Activated B cell treated with CpG ODN at 0.5 μM for 24 hours (primary cell): ENCODE data around the gene ZC3H13. TPM values are rescaled to one million over a fixed set of nuclear protein-coding genes. Genes with fewer than 3 reads are reported as not detected.

Source experiments
- ATAC-seq: fragments of 200-7000 bp; cut with Tn5 transposase; one replicate; pipeline ENCODE4 v1.10.0; 2021; ENCODE audit warnings: low read depth, mild to moderate bottlenecking, moderate library complexity
- CTCF ChIA-PET: fragments of 350-600 bp; sonication (Branson Sonifier 250); formaldehyde crosslinking; loops from one replicate; lab custom pipeline; 2021; ENCODE audit warnings: antibody characterized with exemption; lab: Charles Lee
- POLR2A ChIA-PET: fragments of 350-600 bp; sonication (Branson Sonifier 250); formaldehyde crosslinking; loops from one replicate; lab custom pipeline; 2021; ENCODE audit warnings: antibody characterized with exemption; lab: Charles Lee
- DNase-seq: peaks from one replicate; pipeline ENCODE4 v3.0.0; 2022
- H3K27ac Mint-ChIP-seq: one replicate; pipeline ENCODE4 v1.8.0; 2020; ENCODE audit warnings: mixed read lengths
- H3K27me3 Mint-ChIP-seq: one replicate; pipeline ENCODE4 v1.8.0; 2021; ENCODE audit warnings: mixed read lengths
- H3K36me3 Mint-ChIP-seq: one replicate; pipeline ENCODE4 v1.8.0; 2021; ENCODE audit warnings: low read depth, mixed read lengths
- H3K4me1 Mint-ChIP-seq: one replicate; pipeline ENCODE4 v1.8.0; 2021; ENCODE audit warnings: mixed read lengths
- H3K4me3 Mint-ChIP-seq: one replicate; pipeline ENCODE4 v1.8.0; 2020; ENCODE audit warnings: mild to moderate bottlenecking, mixed read lengths
- H3K9me3 Mint-ChIP-seq: one replicate; pipeline ENCODE4 v1.8.0; 2020; ENCODE audit warnings: mixed read lengths
- intact Hi-C: fragments of 100-400 bp; cut with micrococcal nuclease; formaldehyde crosslinking; loops from one replicate; pipeline ENCODE4 v1.15.1; 2024
- total RNA-seq: library from RNA; stranded (reverse); gene quantifications from 2 replicates; pipeline ENCODE4 v1.2.3, GENCODE V29; 2022
- TF ChIP-seq, protein P1 (sequence below): fragments of 200-600 bp; IDR thresholded peaks from one replicate; pipeline ENCODE4 v1.8.0; 2022; ENCODE audit warnings: antibody characterized with exemption, mild to moderate bottlenecking

Gene ZC3H13
- total RNA-seq, 1 donor from 2014 or later, result 48.7 TPM

DNA sequence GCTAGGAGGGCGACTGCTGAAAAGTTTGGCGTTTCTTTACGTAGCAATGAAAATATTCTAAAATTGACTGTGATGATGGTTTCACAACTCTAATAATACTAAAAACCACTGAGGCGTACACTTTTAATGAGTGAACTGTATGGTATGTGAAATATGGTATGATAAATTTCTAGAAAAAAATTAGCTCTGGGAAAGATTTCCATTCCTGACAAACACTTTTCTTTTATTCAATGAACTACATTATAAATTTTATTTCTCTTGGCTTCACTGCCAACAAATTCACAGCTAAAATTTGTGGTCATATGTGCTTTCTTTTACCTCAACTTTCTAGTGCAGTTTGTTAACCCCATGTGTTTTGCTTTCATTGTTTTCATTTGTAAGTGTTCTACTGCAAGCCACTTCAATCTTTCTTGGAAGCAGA, 11.1 kb downstream of the ZC3H13 start:
- peaks cover 56% of the 10 kb centered on the region for H3K36me3 Mint-ChIP-seq
- intact Hi-C loops, result no loop called here

DNA sequence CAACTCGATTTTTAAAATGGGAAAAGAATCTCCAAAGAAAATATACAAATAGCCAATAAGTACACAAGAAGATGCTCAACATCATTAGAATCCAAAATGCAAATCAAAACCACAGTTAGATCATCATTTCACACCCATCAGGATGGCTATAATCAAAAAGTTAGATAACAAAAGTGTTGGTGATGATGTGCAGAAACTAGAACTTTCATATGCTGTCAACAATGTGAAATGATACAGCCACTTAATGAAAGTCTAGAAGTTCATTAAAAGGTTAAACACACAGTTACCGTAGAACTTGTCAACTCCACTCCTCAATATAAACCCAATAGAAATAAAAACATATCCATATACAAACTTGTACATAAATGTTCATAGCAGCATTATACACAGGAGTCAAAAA, 11.8 kb downstream of the ZC3H13 start:
- CTCF ChIA-PET, result no interaction called here
- DNase-seq, result no peak
- peaks cover 63% of the 10 kb centered on the region for H3K36me3 Mint-ChIP-seq
- intact Hi-C loops, result no loop called here
- ATAC-seq, result no peak
- no peak overlapping the region for H3K27ac Mint-ChIP-seq
- no peak overlapping the region for H3K4me3 Mint-ChIP-seq
- POLR2A ChIA-PET, result no interaction called here
- no peaks in the 10 kb centered on the region for H3K9me3 Mint-ChIP-seq
- TF ChIP-seq, protein P1, sequence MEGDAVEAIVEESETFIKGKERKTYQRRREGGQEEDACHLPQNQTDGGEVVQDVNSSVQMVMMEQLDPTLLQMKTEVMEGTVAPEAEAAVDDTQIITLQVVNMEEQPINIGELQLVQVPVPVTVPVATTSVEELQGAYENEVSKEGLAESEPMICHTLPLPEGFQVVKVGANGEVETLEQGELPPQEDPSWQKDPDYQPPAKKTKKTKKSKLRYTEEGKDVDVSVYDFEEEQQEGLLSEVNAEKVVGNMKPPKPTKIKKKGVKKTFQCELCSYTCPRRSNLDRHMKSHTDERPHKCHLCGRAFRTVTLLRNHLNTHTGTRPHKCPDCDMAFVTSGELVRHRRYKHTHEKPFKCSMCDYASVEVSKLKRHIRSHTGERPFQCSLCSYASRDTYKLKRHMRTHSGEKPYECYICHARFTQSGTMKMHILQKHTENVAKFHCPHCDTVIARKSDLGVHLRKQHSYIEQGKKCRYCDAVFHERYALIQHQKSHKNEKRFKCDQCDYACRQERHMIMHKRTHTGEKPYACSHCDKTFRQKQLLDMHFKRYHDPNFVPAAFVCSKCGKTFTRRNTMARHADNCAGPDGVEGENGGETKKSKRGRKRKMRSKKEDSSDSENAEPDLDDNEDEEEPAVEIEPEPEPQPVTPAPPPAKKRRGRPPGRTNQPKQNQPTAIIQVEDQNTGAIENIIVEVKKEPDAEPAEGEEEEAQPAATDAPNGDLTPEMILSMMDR, result no peak
- H3K27me3 Mint-ChIP-seq, result no peaks in the 10 kb centered on the region
- H3K4me1 Mint-ChIP-seq, result no peaks in the 10 kb centered on the region

More for the DNA sequence above, 11.1 kb downstream of the ZC3H13 start:
- ATAC-seq (no peak), DNase-seq (no peak)
- Mint-ChIP-seq H3K4me3 (no peak overlapping the region), H3K4me1 (no peaks in the 10 kb centered on the region), H3K27me3 (no peaks in the 10 kb centered on the region), H3K9me3 (no peaks in the 10 kb centered on the region), H3K27ac (no peak overlapping the region)
- CTCF ChIA-PET, result no interaction called here
- TF ChIP-seq, protein P1, result no peak
- POLR2A ChIA-PET, result no interaction called here

DNA sequence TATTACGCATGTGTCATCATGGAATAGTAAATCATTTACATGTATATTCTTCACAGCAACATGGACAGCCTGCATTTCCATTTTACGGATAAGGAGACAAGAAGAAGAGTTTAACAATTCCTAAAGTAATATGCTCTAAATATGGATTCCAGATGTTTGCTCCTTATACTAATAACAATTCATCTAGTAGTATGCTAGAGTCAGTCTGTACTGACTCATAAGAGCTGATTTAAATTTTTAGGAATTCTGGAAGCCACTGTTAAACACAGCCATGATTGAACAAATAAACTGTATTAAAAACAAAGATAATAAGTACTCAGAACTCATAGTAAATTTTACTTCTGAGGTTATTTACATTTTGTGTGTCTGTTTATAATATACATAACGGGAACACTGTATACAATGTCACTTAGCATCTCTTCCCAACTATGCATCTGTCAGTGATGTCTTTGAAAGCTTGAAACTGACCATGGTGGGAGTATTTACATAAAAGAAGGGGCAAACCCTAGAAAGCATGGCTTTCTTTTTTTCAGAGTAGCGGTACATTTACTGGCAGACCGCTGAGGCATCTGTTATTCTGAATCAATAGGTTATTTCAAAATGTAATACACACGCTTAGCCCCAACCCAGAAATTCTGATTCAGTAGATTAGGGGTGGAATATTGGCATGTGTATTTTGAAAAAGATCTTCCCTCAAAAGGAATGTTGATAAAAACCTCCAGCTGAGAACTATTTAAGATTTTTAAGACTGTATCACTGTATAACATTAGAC, 12.9 kb downstream of the ZC3H13 start:
- CTCF ChIA-PET, result no interaction called here
- Mint-ChIP-seq H3K4me1 (no peaks in the 10 kb centered on the region), H3K36me3 (peaks cover 68% of the 10 kb centered on the region), H3K27ac (no peak overlapping the region), H3K4me3 (no peak overlapping the region), H3K9me3 (no peaks in the 10 kb centered on the region), H3K27me3 (no peaks in the 10 kb centered on the region)
- TF ChIP-seq, protein P1, result no peak
- intact Hi-C loops, result no loop called here
- POLR2A ChIA-PET, result no interaction called here
- ATAC-seq, result no peak
- no peak for DNase-seq

DNA sequence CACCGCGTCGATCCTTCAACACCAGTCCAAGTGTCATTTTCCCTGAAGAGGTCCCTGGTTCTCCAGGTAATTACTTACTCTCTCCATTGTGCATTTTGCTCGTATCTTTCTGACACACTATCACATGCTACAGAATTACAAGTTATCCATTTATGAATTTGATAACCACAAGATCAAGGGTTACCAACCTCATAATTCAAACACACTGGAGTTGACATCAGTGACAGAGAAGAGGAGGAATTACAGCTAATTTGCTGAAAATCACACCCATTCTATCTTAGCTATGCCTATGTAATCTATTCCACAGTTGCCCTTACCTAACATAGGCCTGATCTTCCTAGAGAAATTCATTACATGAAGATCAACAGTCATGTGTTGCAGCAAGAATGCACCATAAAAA, 14.2 kb downstream of the ZC3H13 start:
- H3K4me1 Mint-ChIP-seq, result no peaks in the 10 kb centered on the region
- POLR2A ChIA-PET, result no interaction called here
- CTCF ChIA-PET, result no interaction called here
- DNase-seq, result no peak
- no peaks in the 10 kb centered on the region for H3K27me3 Mint-ChIP-seq
- TF ChIP-seq, protein P1, result no peak
- no peak overlapping the region for H3K27ac Mint-ChIP-seq
- intact Hi-C loops, result no loop called here
- H3K36me3 Mint-ChIP-seq, result peaks cover 78% of the 10 kb centered on the region
- no peak overlapping the region for H3K4me3 Mint-ChIP-seq
- H3K9me3 Mint-ChIP-seq, result peaks cover 3% of the 10 kb centered on the region
- no peak for ATAC-seq

DNA sequence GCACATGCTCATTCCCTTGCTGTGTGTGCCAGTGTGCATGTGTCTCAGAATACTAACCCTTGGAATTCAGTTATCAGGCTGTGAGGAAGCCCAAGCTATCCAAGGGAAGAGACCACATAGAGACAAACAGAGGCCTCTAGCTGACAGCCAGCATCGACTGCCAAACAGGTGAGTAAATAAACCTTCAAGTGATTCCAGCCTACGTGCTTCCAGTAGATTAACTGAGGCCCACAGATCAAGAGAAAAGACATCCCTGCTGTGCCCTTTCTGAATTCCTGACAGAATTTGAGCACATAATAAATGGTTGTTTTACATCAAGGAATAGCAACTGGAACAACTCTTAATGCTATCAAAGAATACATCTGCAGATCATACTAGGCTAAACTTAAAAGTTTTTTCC, 17.5 kb downstream of the ZC3H13 start:
- Mint-ChIP-seq H3K4me1 (no peaks in the 10 kb centered on the region), H3K4me3 (no peak overlapping the region), H3K36me3 (peaks cover 80% of the 10 kb centered on the region), H3K9me3 (peaks cover 4% of the 10 kb centered on the region), H3K27ac (no peak overlapping the region), H3K27me3 (no peaks in the 10 kb centered on the region)
- TF ChIP-seq, protein P1, result no peak
- ChIA-PET CTCF (no interaction called here), POLR2A (interaction anchor here (0.5 kb wide), 1 partner anchor 20 kb away, joined by 3 read pairs; no protein-coding TSS in a partner anchor)
- intact Hi-C loops, result no loop called here
- no peak for DNase-seq
- ATAC-seq, result no peak
